ENCODE results near the gene CLASRP. TPM values are rescaled to one million over a fixed set of nuclear protein-coding genes. Genes with fewer than 3 reads are reported as not detected.

CLASRP gene
- total and polyA plus RNA-seq, 2 experiments from 2014 or later: 41.7 to 149 TPM

DNA sequence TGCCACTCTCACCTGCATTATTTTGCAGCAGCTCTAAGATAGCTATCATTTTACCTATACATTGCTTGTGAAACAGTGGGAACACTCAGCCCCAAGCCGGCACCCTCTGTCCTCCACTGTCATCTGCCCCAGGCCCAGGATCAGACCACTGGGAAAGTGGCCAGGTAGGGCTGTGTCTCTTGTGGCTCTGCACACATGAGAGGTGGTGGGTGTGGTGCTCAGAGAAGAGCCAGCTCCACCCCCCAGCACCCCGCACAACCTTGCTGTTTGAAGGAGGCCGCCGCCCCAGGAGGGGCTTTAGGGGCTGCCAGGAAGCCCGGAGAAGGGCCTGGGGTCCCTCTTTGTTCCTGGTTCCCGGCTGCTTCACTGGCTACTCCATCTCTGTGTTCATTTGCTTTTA, 80.7 kb downstream of the CLASRP start:
- TF ChIP-seq, protein P1, sequence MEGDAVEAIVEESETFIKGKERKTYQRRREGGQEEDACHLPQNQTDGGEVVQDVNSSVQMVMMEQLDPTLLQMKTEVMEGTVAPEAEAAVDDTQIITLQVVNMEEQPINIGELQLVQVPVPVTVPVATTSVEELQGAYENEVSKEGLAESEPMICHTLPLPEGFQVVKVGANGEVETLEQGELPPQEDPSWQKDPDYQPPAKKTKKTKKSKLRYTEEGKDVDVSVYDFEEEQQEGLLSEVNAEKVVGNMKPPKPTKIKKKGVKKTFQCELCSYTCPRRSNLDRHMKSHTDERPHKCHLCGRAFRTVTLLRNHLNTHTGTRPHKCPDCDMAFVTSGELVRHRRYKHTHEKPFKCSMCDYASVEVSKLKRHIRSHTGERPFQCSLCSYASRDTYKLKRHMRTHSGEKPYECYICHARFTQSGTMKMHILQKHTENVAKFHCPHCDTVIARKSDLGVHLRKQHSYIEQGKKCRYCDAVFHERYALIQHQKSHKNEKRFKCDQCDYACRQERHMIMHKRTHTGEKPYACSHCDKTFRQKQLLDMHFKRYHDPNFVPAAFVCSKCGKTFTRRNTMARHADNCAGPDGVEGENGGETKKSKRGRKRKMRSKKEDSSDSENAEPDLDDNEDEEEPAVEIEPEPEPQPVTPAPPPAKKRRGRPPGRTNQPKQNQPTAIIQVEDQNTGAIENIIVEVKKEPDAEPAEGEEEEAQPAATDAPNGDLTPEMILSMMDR (IDR thresholded peaks at IDR 0.05; ENCODE audit: low read depth, low read length): no peak
- H3K4me1 ChIP-seq (ENCODE audit: low read depth): peaks cover 9% of the 10 kb centered on the region
- no peaks in the 10 kb centered on the region for H3K9me3 ChIP-seq (ENCODE audit: low read depth)
- no peaks in the 10 kb centered on the region for H3K27me3 ChIP-seq
- H3K36me3 ChIP-seq: no peaks in the 10 kb centered on the region
- no peak for DNase-seq (ENCODE audit: low read depth in 1 of 2, low spot score in 1 of 2)
- no peak overlapping the region for H3K4me3 ChIP-seq
- H3K27ac ChIP-seq: no peak overlapping the region

Other genes starting within 250 kb of the CLASRP start
- gene BCAM, start 229.9 kb upstream of the CLASRP start, total RNA-seq: 338 TPM in 2 replicates
- 41.4 and 56.1 TPM in 2 replicates for gene BCAM, start 229.9 kb upstream of the CLASRP start, polyA plus RNA-seq
- 135 and 144 TPM in 2 replicates for gene NECTIN2, start 192.7 kb upstream of the CLASRP start, total RNA-seq
- gene NECTIN2, start 192.7 kb upstream of the CLASRP start, polyA plus RNA-seq: 155 and 156 TPM in 2 replicates
- 119 and 150 TPM in 2 replicates for gene TOMM40, start 147.8 kb upstream of the CLASRP start, total RNA-seq
- gene TOMM40, start 147.8 kb upstream of the CLASRP start, polyA plus RNA-seq: 135 and 172 TPM in 2 replicates
- gene APOE, start 133.2 kb upstream of the CLASRP start, total RNA-seq: 908 and 1,026 TPM in 2 replicates
- gene APOE, start 133.2 kb upstream of the CLASRP start, polyA plus RNA-seq: 517 and 749 TPM in 2 replicates
- 13.0 and 27.1 TPM in 2 replicates for gene APOC1, start 124.4 kb upstream of the CLASRP start, total RNA-seq
- 20.1 and 22.7 TPM in 2 replicates for gene APOC1, start 124.4 kb upstream of the CLASRP start, polyA plus RNA-seq
- not detected in 2 replicates for gene APOC4, start 96.8 kb upstream of the CLASRP start, total RNA-seq
- gene APOC4, start 96.8 kb upstream of the CLASRP start, polyA plus RNA-seq: not detected in 2 replicates
- not detected in 2 replicates for gene APOC2, start 93.0 kb upstream of the CLASRP start, total RNA-seq
- 0.98 TPM in 1 of 2 replicates, not detected in the other for gene APOC2, start 93.0 kb upstream of the CLASRP start, polyA plus RNA-seq
- 59.6 and 76.4 TPM in 2 replicates for gene CLPTM1, start 83.7 kb upstream of the CLASRP start, total RNA-seq
- gene CLPTM1, start 83.7 kb upstream of the CLASRP start, polyA plus RNA-seq: 48.2 and 71.4 TPM in 2 replicates
- gene RELB, start 37.6 kb upstream of the CLASRP start, total RNA-seq: 3.1 TPM in 2 replicates
- 1.3 and 2.3 TPM in 2 replicates for gene RELB, start 37.6 kb upstream of the CLASRP start, polyA plus RNA-seq
- gene ZNF296, start 37.4 kb downstream of the CLASRP start, total RNA-seq: 0.85 and 3.4 TPM in 2 replicates
- gene ZNF296, start 37.4 kb downstream of the CLASRP start, polyA plus RNA-seq: 1.6 and 3.5 TPM in 2 replicates
- gene GEMIN7, start 40.2 kb downstream of the CLASRP start, total RNA-seq: 30.3 and 64.2 TPM in 2 replicates
- gene GEMIN7, start 40.2 kb downstream of the CLASRP start, polyA plus RNA-seq: 77.9 and 81.3 TPM in 2 replicates
- gene PPP1R37, start 54.1 kb downstream of the CLASRP start, total RNA-seq: 51.8 and 64.9 TPM in 2 replicates
- 11.8 and 12.4 TPM in 2 replicates for gene PPP1R37, start 54.1 kb downstream of the CLASRP start, polyA plus RNA-seq
- gene NKPD1, start 121.9 kb downstream of the CLASRP start, total RNA-seq: 1.1 and 3.3 TPM in 2 replicates
- gene NKPD1, start 121.9 kb downstream of the CLASRP start, polyA plus RNA-seq: 1.0 and 2.9 TPM in 2 replicates
- 67.4 and 123 TPM in 2 replicates for gene TRAPPC6A, start 139.2 kb downstream of the CLASRP start, total RNA-seq
- 155 and 227 TPM in 2 replicates for gene TRAPPC6A, start 139.2 kb downstream of the CLASRP start, polyA plus RNA-seq
- 4.8 and 6.5 TPM in 2 replicates for gene BLOC1S3, start 139.7 kb downstream of the CLASRP start, total RNA-seq
- gene BLOC1S3, start 139.7 kb downstream of the CLASRP start, polyA plus RNA-seq: 8.2 and 9.6 TPM in 2 replicates
- gene EXOC3L2, start 206.4 kb downstream of the CLASRP start, total RNA-seq: 2.0 and 2.2 TPM in 2 replicates
- 1.5 and 5.2 TPM in 2 replicates for gene EXOC3L2, start 206.4 kb downstream of the CLASRP start, polyA plus RNA-seq
- 65.3 and 135 TPM in 2 replicates for gene MARK4, start 212.2 kb downstream of the CLASRP start, total RNA-seq
- 21.0 and 42.0 TPM in 2 replicates for gene MARK4, start 212.2 kb downstream of the CLASRP start, polyA plus RNA-seq